AG04449 (cell line): ENCODE measurements around the gene SYCE1L.
A peak's percentile ranks its signal among the peaks of the same experiment; 100 is the strongest.

Source experiments
- CTCF ChIA-PET: fragments of 350-600 bp; formaldehyde crosslinking; extraction: SDS; loops from one replicate; lab custom pipeline; 2021; ENCODE audit warnings: antibody characterized with exemption; lab: Yijun Ruan, JAX
- POLR2A ChIA-PET: fragments of 400-600, 350-600 bp; formaldehyde crosslinking; extraction: SDS; loops from one replicate; lab custom pipeline; 2020; ENCODE audit warnings: antibody characterized with exemption, inconsistent platforms; lab: Yijun Ruan, JAX
- DNase-seq: peaks from one replicate; pipeline ENCODE4 v3.0.0-alpha.2; 2010; ENCODE audit warnings: low read depth, low spot score
- H3K4me3 ChIP-seq: 2 replicates; pipeline ENCODE4 v1.5.1; 2011; ENCODE audit warnings: low read depth, mild to moderate bottlenecking, control low read depth, low read length
- TF ChIP-seq, protein P1 (sequence below): IDR thresholded peaks from one replicate; pipeline ENCODE4 v1.5.1; 2011; ENCODE audit warnings: mild to moderate bottlenecking, moderate library complexity, low read length, control low read depth, inconsistent platforms; ENCODE audit not compliant: insufficient read depth; ENCODE audit errors: missing control alignments

SYCE1L gene

DNA sequence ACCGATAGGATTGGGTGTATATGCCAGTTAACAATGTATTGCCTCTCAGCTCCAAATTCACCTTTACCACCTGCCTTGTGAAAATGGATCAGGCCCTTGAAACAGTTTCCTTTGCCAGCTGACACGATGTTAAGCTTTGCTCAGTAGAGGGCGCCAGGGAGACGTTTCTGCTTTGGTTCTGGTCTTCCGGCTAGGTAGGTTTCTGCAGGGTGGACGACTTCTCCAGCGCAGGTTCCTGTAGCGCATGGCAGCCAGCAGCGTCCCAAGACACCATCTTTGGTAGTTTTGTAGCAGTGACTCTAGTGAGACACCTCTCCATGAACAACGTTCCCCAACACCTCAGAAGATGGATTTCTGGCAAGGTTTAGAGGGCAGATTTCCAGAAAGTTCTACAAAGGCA, 24.0 kb downstream of the SYCE1L start:
- ChIA-PET POLR2A (no interaction called here), CTCF (interaction anchor here (2.3 kb wide), 1 partner anchor 362 kb away, joined by 6 read pairs; no protein-coding TSS in a partner anchor)
- H3K4me3 ChIP-seq = no peak overlapping the region
- no peak for DNase-seq
- TF ChIP-seq, protein P1, sequence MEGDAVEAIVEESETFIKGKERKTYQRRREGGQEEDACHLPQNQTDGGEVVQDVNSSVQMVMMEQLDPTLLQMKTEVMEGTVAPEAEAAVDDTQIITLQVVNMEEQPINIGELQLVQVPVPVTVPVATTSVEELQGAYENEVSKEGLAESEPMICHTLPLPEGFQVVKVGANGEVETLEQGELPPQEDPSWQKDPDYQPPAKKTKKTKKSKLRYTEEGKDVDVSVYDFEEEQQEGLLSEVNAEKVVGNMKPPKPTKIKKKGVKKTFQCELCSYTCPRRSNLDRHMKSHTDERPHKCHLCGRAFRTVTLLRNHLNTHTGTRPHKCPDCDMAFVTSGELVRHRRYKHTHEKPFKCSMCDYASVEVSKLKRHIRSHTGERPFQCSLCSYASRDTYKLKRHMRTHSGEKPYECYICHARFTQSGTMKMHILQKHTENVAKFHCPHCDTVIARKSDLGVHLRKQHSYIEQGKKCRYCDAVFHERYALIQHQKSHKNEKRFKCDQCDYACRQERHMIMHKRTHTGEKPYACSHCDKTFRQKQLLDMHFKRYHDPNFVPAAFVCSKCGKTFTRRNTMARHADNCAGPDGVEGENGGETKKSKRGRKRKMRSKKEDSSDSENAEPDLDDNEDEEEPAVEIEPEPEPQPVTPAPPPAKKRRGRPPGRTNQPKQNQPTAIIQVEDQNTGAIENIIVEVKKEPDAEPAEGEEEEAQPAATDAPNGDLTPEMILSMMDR = peak; percentile 23

DNA sequence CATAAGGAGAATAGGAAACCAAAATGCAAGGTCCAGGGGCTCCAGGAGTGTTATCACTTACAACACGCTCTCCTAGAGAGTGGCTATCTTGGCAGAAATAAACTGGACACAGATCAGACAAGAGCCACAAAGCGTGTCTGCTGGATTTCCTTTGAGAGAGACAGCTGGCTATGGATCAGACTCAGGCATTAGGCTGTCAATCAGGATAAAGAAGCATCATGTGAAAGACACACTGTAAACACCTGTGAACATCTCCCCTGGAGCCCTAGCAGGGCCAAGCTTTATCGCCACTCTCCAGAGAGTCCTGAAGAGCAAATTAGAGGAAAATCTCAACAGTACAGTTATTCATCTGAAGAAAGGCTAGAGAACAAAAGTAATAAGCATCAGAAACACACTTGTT, 26.0 kb downstream of the SYCE1L start:
- ChIA-PET POLR2A (no interaction called here), CTCF (interaction anchor here (1.6 kb wide), 1 partner anchor 359 kb away, joined by 6 read pairs; no protein-coding TSS in a partner anchor)
- H3K4me3 ChIP-seq = no peak overlapping the region
- TF ChIP-seq, protein P1 = no peak
- DNase-seq = no peak

DNA sequence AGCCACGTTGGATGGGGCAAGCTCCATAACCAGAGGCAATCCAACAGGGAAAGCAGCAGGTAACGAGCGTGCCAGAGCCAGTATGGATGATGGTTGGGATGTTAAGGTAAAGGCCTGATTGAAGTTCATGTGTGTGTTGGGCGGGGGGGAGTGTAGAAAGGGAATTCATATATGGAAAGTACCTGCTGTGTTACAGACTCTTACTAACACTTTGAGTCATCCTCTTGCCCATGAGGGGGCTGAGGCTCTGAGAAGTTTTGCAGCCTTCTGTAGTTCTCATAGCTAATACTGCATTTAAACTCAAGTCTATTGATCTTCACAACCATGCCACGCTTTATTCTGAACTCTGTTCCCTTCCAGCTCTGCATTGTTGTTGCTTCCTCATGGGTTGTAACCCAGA, 28.5 kb downstream of the SYCE1L start:
- POLR2A ChIA-PET = no interaction called here
- no peak overlapping the region for H3K4me3 ChIP-seq
- DNase-seq = no peak
- CTCF ChIA-PET = interaction anchor here (17.0 kb wide), 1 partner anchor 358 kb away, joined by 520 read pairs; no protein-coding TSS in a partner anchor
- TF ChIP-seq, protein P1 = no peak

DNA sequence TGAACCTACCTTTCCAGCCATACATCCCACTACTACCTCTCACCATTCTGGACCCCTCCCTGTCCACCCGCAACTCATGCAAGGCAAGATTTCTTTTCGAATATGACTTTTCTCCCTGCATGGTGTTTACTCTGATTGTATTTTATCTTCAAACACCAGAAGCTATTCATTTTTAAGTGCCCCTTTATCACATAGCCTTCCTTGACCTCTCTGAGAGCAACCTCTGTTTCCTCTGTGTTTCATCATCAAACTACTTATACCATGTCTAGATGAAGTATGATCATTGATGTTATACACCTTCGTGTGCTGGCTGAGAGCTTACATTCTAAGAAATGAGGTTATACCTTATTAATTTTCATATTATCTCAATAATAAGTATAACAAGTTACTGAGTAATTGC, 31.8 kb downstream of the SYCE1L start:
- ChIA-PET CTCF (interaction anchor here (0.7 to 17.0 kb wide), 6 partner anchors 9 to 868 kb away, joined by 3 to 520 read pairs (median 3); partner anchors contain the start of gene WWOX), POLR2A (no interaction called here)
- no peak overlapping the region for H3K4me3 ChIP-seq
- TF ChIP-seq, protein P1 = no peak
- no peak for DNase-seq

DNA sequence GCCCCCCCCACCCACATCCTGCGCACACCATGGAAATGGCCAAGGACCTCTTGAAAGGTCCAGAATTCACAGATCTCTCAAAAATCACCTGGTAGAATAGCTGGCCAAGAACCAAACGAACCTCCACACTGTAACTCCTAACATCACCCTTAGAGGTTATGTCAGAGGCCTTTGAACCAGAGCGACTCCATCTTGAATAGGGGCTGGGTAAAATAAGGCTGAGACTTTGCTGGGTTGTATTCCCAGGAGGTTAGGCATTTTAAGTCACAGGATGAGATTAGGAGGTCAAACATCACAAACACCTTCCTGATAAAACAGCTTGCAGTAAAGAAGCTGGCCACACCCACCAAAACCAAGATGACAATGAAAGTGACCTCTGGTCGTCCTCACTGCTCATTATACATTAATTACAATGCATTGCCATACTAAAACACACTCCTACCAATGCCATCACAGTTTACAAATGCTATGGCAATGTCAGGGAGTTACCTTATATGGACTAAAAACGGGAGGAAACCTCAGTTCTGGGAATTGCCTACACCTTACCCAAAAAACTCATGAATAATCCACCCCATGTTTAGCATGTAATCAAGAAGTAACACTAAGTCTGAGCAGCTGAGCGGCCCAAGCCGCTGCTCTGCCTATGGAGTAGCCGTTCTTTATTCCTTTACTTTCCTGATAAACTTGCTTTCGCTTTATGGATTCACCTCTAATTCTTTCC, 34.8 kb downstream of the SYCE1L start:
- TF ChIP-seq, protein P1 = no peak
- H3K4me3 ChIP-seq = no peak overlapping the region
- ChIA-PET CTCF (interaction anchor here (0.7 to 17.0 kb wide), 4 partner anchors 53 to 426 kb away, joined by 3 to 520 read pairs (median 10); no protein-coding TSS in a partner anchor), POLR2A (no interaction called here)
- DNase-seq = no peak

DNA sequence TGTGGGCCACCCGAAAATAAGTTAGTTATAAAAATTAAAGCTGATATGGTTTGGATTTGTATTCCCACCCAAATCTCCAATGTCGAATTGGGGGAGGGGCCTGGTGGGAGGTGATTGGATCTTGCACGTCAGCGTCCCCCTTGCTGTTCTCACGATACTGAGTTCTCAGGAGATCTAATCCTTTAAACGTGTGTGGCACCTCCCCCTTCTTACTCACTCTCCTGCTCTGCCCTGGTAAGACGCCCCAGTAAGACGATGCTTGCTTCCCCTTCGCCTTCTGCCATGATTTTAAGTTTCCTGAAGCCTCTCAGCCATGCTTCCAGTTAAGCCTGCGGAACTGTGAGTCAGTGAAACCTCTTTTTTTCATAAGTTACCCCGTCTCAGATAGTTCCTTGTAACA, 35.4 kb downstream of the SYCE1L start:
- no peak for DNase-seq
- CTCF ChIA-PET = interaction anchor here (0.7 to 17.0 kb wide), 7 partner anchors 31 to 865 kb away, joined by 3 to 520 read pairs (median 4); partner anchors contain the start of gene WWOX
- TF ChIP-seq, protein P1 = no peak
- POLR2A ChIA-PET = no interaction called here
- no peak overlapping the region for H3K4me3 ChIP-seq
